ENCODE measurements around the gene GAS2L2.
"Not testable (repeated sequence)": the region's sequence is repeated elsewhere in the genome, so short reads cannot be mapped to it uniquely, and the experiment has no call there.

The GAS2L2 gene

DNA sequence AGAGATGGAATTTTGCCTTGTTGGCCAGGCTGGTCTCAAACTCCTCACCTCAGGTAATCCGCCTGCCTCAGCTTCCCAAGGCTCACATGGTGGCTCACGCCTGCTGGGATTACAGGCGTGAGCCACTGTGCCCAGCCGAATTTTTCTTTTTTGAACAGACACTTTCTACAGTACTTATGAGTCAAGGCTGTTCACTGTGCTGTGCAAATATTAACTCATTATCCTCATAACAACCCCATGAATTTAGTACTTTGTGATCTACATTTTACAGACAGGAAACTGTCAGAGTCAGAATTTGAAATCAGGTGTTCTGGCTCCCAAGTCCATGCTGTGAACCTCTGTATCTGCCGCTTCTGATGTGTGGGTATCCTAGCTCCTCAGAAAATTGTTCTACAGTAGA, 47.3 kb downstream of the GAS2L2 start:
- in situ Hi-C loops (cut with HindIII; ENCODE audit: low sequenced_read_pairs) = no loop called here

- in situ Hi-C loops (cut with HindIII; ENCODE audit: low sequenced_read_pairs) = no loop called here
Measured at GRCh38 chr17:35705230-35705629, 47.8 kb downstream of the GAS2L2 start.

GRCh38 chr17:35703308-35703707, 49.7 kb downstream of the GAS2L2 start:
- in situ Hi-C loops (cut with HindIII; ENCODE audit: low sequenced_read_pairs) = not testable (repeated sequence)

- in situ Hi-C loops (cut with HindIII; ENCODE audit: low sequenced_read_pairs) = no loop called here
Measured at GRCh38 chr17:35701491-35701890, 51.5 kb downstream of the GAS2L2 start.

GRCh38 chr17:35700150-35700549, 52.9 kb downstream of the GAS2L2 start:
- in situ Hi-C loops (cut with HindIII; ENCODE audit: low sequenced_read_pairs) = no loop called here

DNA sequence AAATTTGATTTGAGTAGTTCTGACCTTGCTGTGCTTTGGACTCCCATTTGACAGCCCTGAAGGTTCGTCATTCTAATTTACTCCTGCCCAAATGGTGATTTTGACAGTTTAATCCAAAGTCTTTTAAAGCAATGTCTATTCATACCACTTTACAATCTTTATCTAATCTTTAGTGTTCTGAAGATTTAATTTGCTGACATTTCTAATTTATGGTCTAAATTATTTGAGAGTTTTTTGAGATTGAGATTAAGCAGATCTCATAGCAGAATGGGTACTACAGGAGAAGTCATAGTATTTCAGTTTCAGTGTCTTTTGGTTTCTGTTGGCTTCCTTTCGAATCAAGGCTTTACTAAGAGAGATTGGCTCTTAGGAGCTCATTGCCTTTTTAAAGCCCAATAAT, 54.2 kb downstream of the GAS2L2 start:
- in situ Hi-C loops (cut with HindIII; ENCODE audit: low sequenced_read_pairs) = no loop called here

DNA sequence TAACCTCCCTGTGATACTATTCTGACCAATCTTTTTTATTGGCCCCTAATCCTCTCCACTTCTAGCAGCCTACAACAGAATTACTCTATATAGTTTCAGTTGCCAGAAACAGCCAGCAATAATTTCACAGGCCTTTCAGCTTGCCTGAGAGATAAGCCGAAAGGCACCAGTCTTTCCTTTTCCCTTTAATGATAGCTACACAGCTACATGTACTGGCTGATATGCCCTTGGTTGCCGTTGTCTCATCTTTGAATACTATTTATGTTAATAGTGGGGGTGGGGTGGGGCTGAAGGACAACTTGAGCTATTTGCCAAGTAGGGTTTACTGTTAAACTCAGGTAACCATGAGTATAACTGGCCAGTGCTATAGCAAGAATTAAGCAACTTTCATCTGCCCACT, 57.4 kb downstream of the GAS2L2 start:
- in situ Hi-C loops (cut with HindIII; ENCODE audit: low sequenced_read_pairs) = no loop called here

DNA sequence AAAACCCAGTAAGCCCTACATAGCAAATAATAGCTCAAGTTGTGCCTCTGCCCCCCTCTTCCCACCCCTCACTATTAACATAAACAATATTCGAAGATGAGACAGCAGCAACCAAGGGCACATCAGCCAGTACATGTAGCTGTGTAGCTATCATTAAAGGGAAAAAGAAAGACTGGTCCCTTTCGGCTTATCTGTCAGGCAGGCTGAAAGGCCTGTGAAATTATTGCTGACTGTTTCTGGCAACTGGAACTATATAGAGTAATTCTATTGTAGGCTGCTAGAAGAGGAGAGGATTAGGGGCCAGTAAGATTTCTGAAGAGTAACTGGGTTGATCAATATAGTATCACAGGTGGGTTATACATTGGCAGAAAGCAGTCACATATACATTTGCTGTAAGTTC, 58.1 kb downstream of the GAS2L2 start:
- in situ Hi-C loops (cut with HindIII; ENCODE audit: low sequenced_read_pairs) = no loop called here

Measured in DLD1 (cell line).